ENCODE measurements around the gene ADGRL4.
"Not testable (repeated sequence)": the region's sequence is repeated elsewhere in the genome, so short reads cannot be mapped to it uniquely, and the experiment has no call there.

GRCh38 chr1:78872801-78873200, 133.7 kb downstream of the ADGRL4 start:
- not testable (repeated sequence) for TF ChIP-seq ZNF302 (CRISPR knock-in tag; IDR thresholded peaks at IDR 0.05); MAX (IDR thresholded peaks at IDR 0.05); JUN (IDR thresholded peaks at IDR 0.05); SMC3 (IDR thresholded peaks at IDR 0.05); POLR2A (IDR thresholded peaks at IDR 0.05; ENCODE audit: low read length); CTCF (IDR thresholded peaks at IDR 0.05); RARB (CRISPR knock-in tag; IDR thresholded peaks at IDR 0.05); EP300 (IDR thresholded peaks at IDR 0.05); ESRRA (IDR thresholded peaks at IDR 0.05; ENCODE audit: borderline replicate concordance, low read length); RAD21 (conservative IDR thresholded peaks at IDR 0.05 in 1 of 2, IDR thresholded peaks at IDR 0.05 in 1 of 2); BCL3 (IDR thresholded peaks at IDR 0.05); MAZ (IDR thresholded peaks at IDR 0.05; ENCODE audit: borderline replicate concordance, low read depth, low read length); REST (IDR thresholded peaks at IDR 0.05); BHLHE40 (IDR thresholded peaks at IDR 0.05; ENCODE audit: low read depth, low read length)

Data from A549 (cell line).